ENCODE results near the gene RBP5.

The RBP5 gene

GRCh38 chr12:7073946-7074345 is 54.7 kb downstream of the RBP5 start:
- DNase-seq (ENCODE audit: low read depth), result no peak

Measured in T follicular helper cell (primary cell).